Gastrocnemius medialis (tissue), 4 donors: ENCODE data around the gene PTGDS. TPM values are rescaled to one million over a fixed set of nuclear protein-coding genes. Genes with fewer than 3 reads are reported as not detected.

Source experiments
- ATAC-seq, 2 donors: fragments of 150-250 bp; one replicate each; pipeline ENCODE4 v1.9.1; 2016
- DNase-seq, 2 donors: peaks; one replicate each; pipeline ENCODE4 v3.0.0-alpha.2; 2019
- H3K27ac ChIP-seq, 4 donors: fragments of 200-600 bp; sonication (generic); 1 replicate in 1 of 4; 2 replicates in 3 of 4; pipeline ENCODE4 v1.5.1; 2016 to 2018; ENCODE audit warnings: mild to moderate bottlenecking in 2 of 4, moderate library complexity in 1 of 4
- H3K27me3 ChIP-seq, 3 donors: fragments of 200-600 bp; sonication (generic) in 2 of 3; 1 replicate in 1 of 3; 2 replicates in 2 of 3; pipeline versions ENCODE4 v1.5.1 to v1.6.0; 2016 to 2019; ENCODE audit warnings: mild to moderate bottlenecking in 1 of 3, moderate library complexity in 1 of 3
- H3K36me3 ChIP-seq, 2 donors: fragments of 200-600 bp; sonication (generic) in 1 of 2; one replicate each; pipeline ENCODE4 v1.5.1; 2017 to 2018
- H3K4me1 ChIP-seq, 2 donors: fragments of 200-600 bp; sonication (generic) in 1 of 2; one replicate each; pipeline ENCODE4 v1.5.1; 2016 to 2017; ENCODE audit warnings: mild to moderate bottlenecking in 2 of 2
- H3K4me3 ChIP-seq, 4 donors: fragments of 200-600 bp; sonication (generic) in 3 of 4; 1 replicate in 1 of 4; 2 replicates in 3 of 4; pipeline ENCODE4 v1.5.1; 2016 to 2019; ENCODE audit warnings: mild to moderate bottlenecking in 2 of 4
- H3K9me3 ChIP-seq, 3 donors: fragments of 200-600 bp; sonication (generic) in 2 of 3; 1 replicate in 1 of 3; 2 replicates in 2 of 3; pipeline ENCODE4 v1.5.1; 2016 to 2019
- CTCF ChIP-seq, 5 experiments: fragments of 450-650 bp in 3 of 5; fragments of 200-600 bp in 2 of 5; sonication (generic) in 2 of 5; IDR thresholded peaks in 4 of 5; conservative IDR thresholded peaks in 1 of 5; 1 replicate in 4 of 5; 2 replicates in 1 of 5; pipeline ENCODE4 v1.5.1; 2016 to 2019; ENCODE audit warnings: antibody characterized with exemption in 5 of 5, mild to moderate bottlenecking in 3 of 5, moderate library complexity in 3 of 5
- POLR2A ChIP-seq, 2 donors: fragments of 450-650 bp; IDR thresholded peaks; one replicate each; pipeline ENCODE4 v1.6.1; 2017; ENCODE audit warnings: antibody characterized with exemption in 2 of 2, mild to moderate bottlenecking in 2 of 2, moderate library complexity in 2 of 2
- in situ Hi-C, 4 donors: fragments of 200-750 bp; cut with MboI; loops; one replicate each; pipeline versions ENCODE4 v1.15.0 to v1.8.0; 2017; ENCODE audit warnings: low sequenced_read_pairs in 4 of 4
- intact Hi-C: fragments of 100-400 bp; cut with DNase I; formaldehyde crosslinking; loops from one replicate; pipeline ENCODE4 v1.15.1; 2023; ENCODE audit warnings: low total_unique reads
- total RNA-seq, 4 donors: library from RNA; depleted of rRNA; stranded (reverse); fragments of >200 nt; gene quantifications; one replicate each; pipeline versions ENCODE4 v1.1.0 to v1.2.3, GENCODE V29; 2016

The PTGDS gene
- 10 to 100 TPM in 3 of 4 donors, 1 to 10 TPM in 1; 2.3 to 35.2 (median 27.0) TPM for total RNA-seq

- H3K4me1 ChIP-seq: peaks cover 0 to 8% of the 10 kb centered on the region in 2 donors
- TF ChIP-seq POLR2A (IDR thresholded peaks at IDR 0.05): no peak
- no peak for TF ChIP-seq CTCF (IDR thresholded peaks at IDR 0.05 in 4 of 5, conservative IDR thresholded peaks at IDR 0.05 in 1 of 5)
- no peak for DNase-seq
Observed at GRCh38 chr9:136977223-136977622, at the start of gene PTGDS. Gene PTGDS (plus strand): TSS chr9:136977504. CDS start chr9:136977579, 75 bp downstream.

GRCh38 chr9:136928591-136928990 lies 48.7 kb upstream of the PTGDS start:
- in situ Hi-C loops: loop anchor here in 1 of 4 donors (25.0 kb wide), 1 partner anchor 141 kb away; the partner anchor contains the start of genes CCDC183 and TMEM141
- Histone ChIP-seq H3K4me1 (peaks cover 37 to 64% of the 10 kb centered on the region in 2 donors), H3K27me3 (no peaks in the 10 kb centered on the region), H3K9me3 (no peaks in the 10 kb centered on the region), H3K36me3 (no peaks in the 10 kb centered on the region), H3K4me3 (peak overlapping the region in 3 of 4 donors; percentile 14 to 43 (median 36)), H3K27ac (peak overlapping the region; percentile 91 to 96 (median 96))
- ATAC-seq (peak; percentile 82 to 95), DNase-seq (peak; percentile 75 to 89)
- TF ChIP-seq CTCF (IDR thresholded peaks at IDR 0.05 in 4 of 5, conservative IDR thresholded peaks at IDR 0.05 in 1 of 5): peak; percentile 32 to 67 (median 50)
- TF ChIP-seq POLR2A (IDR thresholded peaks at IDR 0.05): peak; percentile 86 to 88
- intact Hi-C loops: loop anchor here (1.0 to 5.0 kb wide), 3 partner anchors 12 to 81 kb away; partner anchors contain the start of genes PHPT1 and TRAF2

More at GRCh38 chr9:136977223-136977622, at the start of gene PTGDS:
- intact Hi-C loops: no loop called here
- no peaks in the 10 kb centered on the region for H3K9me3 ChIP-seq
- H3K4me3 ChIP-seq: peak within 1 kb of the TSS; percentile 46 to 67 (median 55)
- no peak for ATAC-seq
- no peaks in the 10 kb centered on the region for H3K36me3 ChIP-seq
- in situ Hi-C loops: no loop called here
- H3K27ac ChIP-seq: peak within 1 kb of the TSS; percentile 4 to 60 (median 31)
- peaks cover 0 to 11% (median 9%) of the 10 kb centered on the region in 3 donors for H3K27me3 ChIP-seq

- Histone ChIP-seq H3K4me3 (no peak overlapping the region), H3K36me3 (no peaks in the 10 kb centered on the region), H3K27ac (peak overlapping the region; percentile 91 to 96 (median 96)), H3K27me3 (no peaks in the 10 kb centered on the region), H3K4me1 (peaks cover 35 to 53% of the 10 kb centered on the region in 2 donors), H3K9me3 (no peaks in the 10 kb centered on the region)
- in situ Hi-C loops (loop anchor here in 1 of 4 donors (25.0 kb wide), 1 partner anchor 143 kb away; the partner anchor contains the start of genes CCDC183 and TMEM141), intact Hi-C loops (no loop called here)
- DNase-seq: no peak
- ATAC-seq: no peak
- TF ChIP-seq CTCF (IDR thresholded peaks at IDR 0.05 in 4 of 5, conservative IDR thresholded peaks at IDR 0.05 in 1 of 5): no peak
- peak in 1 of 2 donors; percentile 15 for TF ChIP-seq POLR2A (IDR thresholded peaks at IDR 0.05)
Observed at GRCh38 chr9:136930014-136930413, 47.3 kb upstream of the PTGDS start.

GRCh38 chr9:136931611-136932130 lies 45.6 kb upstream of the PTGDS start:
- Histone ChIP-seq H3K9me3 (no peaks in the 10 kb centered on the region), H3K27me3 (no peaks in the 10 kb centered on the region), H3K4me3 (no peak overlapping the region), H3K27ac (peak overlapping the region in 3 of 4 donors; percentile 32 to 96 (median 96)), H3K4me1 (peaks cover 29 to 40% of the 10 kb centered on the region in 2 donors), H3K36me3 (no peaks in the 10 kb centered on the region)
- no peak for ATAC-seq
- TF ChIP-seq POLR2A (IDR thresholded peaks at IDR 0.05) (no peak), CTCF (IDR thresholded peaks at IDR 0.05 in 4 of 5, conservative IDR thresholded peaks at IDR 0.05 in 1 of 5) (no peak)
- intact Hi-C loops: no loop called here
- in situ Hi-C loops: loop anchor here in 1 of 4 donors (25.0 kb wide), 1 partner anchor 144 kb away; the partner anchor contains the start of genes CCDC183 and TMEM141
- no peak for DNase-seq
